Prostate gland (tissue), 2 donors: ENCODE measurements around the gene ACBD3. TPM values are rescaled to one million over a fixed set of nuclear protein-coding genes. Genes with fewer than 3 reads are reported as not detected.

Source experiments
- DNase-seq: peaks from one replicate; pipeline ENCODE4 v3.0.0-alpha.2; 2019; ENCODE audit warnings: low spot score
- H3K27ac ChIP-seq, 2 donors: fragments of 200-600 bp; sonication (generic); 2 replicates each; pipeline ENCODE4 v1.5.1; 2017 to 2019
- H3K27me3 ChIP-seq: fragments of 200-600 bp; sonication (generic); replicated peaks from 2 replicates; pipeline ENCODE4 v1.5.1; 2019; ENCODE audit not compliant: insufficient read depth
- H3K36me3 ChIP-seq, 2 donors: fragments of 200-600 bp; sonication (generic); 1 replicate in 1 of 2; 2 replicates in 1 of 2; pipeline versions ENCODE4 v1.5.1 to v1.8.1; 2017 to 2019
- H3K4me1 ChIP-seq: fragments of 200-600 bp; sonication (generic); replicated peaks from 2 replicates; pipeline ENCODE4 v1.5.1; 2019
- H3K4me3 ChIP-seq, 2 donors: fragments of 200-600 bp; sonication (generic); 2 replicates each; pipeline ENCODE4 v1.5.1; 2017 to 2019
- H3K9me3 ChIP-seq: fragments of 200-600 bp; sonication (generic); 2 replicates; pipeline ENCODE4 v1.5.1; 2017
- CTCF ChIP-seq, 4 experiments: fragments of 200-600 bp in 2 of 4; fragments of 450-650 bp in 2 of 4; sonication (generic) in 2 of 4; IDR thresholded peaks; 1 replicate in 3 of 4; 2 replicates in 1 of 4; pipeline ENCODE4 v1.5.1; 2016 to 2019; ENCODE audit warnings: antibody characterized with exemption in 4 of 4, mild to moderate bottlenecking in 2 of 4, moderate library complexity in 2 of 4
- POLR2A ChIP-seq: fragments of 450-650 bp; IDR thresholded peaks from one replicate; pipeline ENCODE4 v1.6.1; 2016; ENCODE audit warnings: antibody characterized with exemption, mild to moderate bottlenecking
- POLR2AphosphoS5 ChIP-seq: sonication (generic); formaldehyde crosslinking; IDR thresholded peaks from one replicate; pipeline ENCODE4 v1.6.1; 2017; ENCODE audit warnings: antibody characterized with exemption
- WGBS: methylation state at CpG from one replicate; pipeline ENCODE4 v1.1.5; 2018; 5-methylcytosine and 5-hydroxymethylcytosine counted together
- intact Hi-C: fragments of 100-400 bp; cut with DNase I; formaldehyde crosslinking; loops from one replicate; pipeline ENCODE4 v1.14.2; 2022
- total RNA-seq, 2 donors: library from RNA; depleted of rRNA; stranded (reverse); fragments of >200 nt; gene quantifications; one replicate each; pipeline ENCODE4 v1.1.0, GENCODE V29; 2016

ACBD3 gene
- total RNA-seq, 2 donors from 2014 or later: 42.0 to 46.7 TPM

GRCh38 chr1:226129230-226129629 lies 57.3 kb downstream of the ACBD3 start:
- TF ChIP-seq CTCF (IDR thresholded peaks at IDR 0.05) (no peak), POLR2AphosphoS5 (no peak), POLR2A (no peak)
- DNase-seq: no peak
- no peak overlapping the region for H3K27ac ChIP-seq
- H3K4me3 ChIP-seq: no peak overlapping the region
- WGBS: 97% methylated on average over 2 of the region's 2 CpGs
- H3K27me3 ChIP-seq: no peaks in the 10 kb centered on the region
- peaks cover 11% of the 10 kb centered on the region for H3K4me1 ChIP-seq
- no peaks in the 10 kb centered on the region for H3K9me3 ChIP-seq
- H3K36me3 ChIP-seq: no peaks in the 10 kb centered on the region
- intact Hi-C loops: no loop called here

- H3K27me3 ChIP-seq: no peaks in the 10 kb centered on the region
- H3K4me3 ChIP-seq: no peak overlapping the region
- peak; percentile 56 for DNase-seq
- WGBS: 56% methylated on average over 8 of the region's 8 CpGs
- intact Hi-C loops: no loop called here
- peaks cover 9% of the 10 kb centered on the region for H3K4me1 ChIP-seq
- peak overlapping the region; percentile 77 to 78 for H3K27ac ChIP-seq
- H3K36me3 ChIP-seq: no peaks in the 10 kb centered on the region
- H3K9me3 ChIP-seq: no peaks in the 10 kb centered on the region
- no peak for TF ChIP-seq POLR2A
- TF ChIP-seq CTCF (IDR thresholded peaks at IDR 0.05): no peak
- no peak for TF ChIP-seq POLR2AphosphoS5
Measured at GRCh38 chr1:226128487-226129075, 58.0 kb downstream of the ACBD3 start.

GRCh38 chr1:226126824-226127569 lies 59.5 kb downstream of the ACBD3 start:
- peak; percentile 7 for TF ChIP-seq POLR2AphosphoS5
- no peak for TF ChIP-seq POLR2A
- no peak for TF ChIP-seq CTCF (IDR thresholded peaks at IDR 0.05)
- no peaks in the 10 kb centered on the region for H3K4me1 ChIP-seq
- H3K9me3 ChIP-seq: no peaks in the 10 kb centered on the region
- peak overlapping the region; percentile 77 to 78 for H3K27ac ChIP-seq
- peak; percentile 64 for DNase-seq
- intact Hi-C loops: no loop called here
- no peak overlapping the region for H3K4me3 ChIP-seq
- no peaks in the 10 kb centered on the region for H3K36me3 ChIP-seq
- no peaks in the 10 kb centered on the region for H3K27me3 ChIP-seq
- 57% methylated on average over 31 of the region's 31 CpGs for WGBS

GRCh38 chr1:226125831-226126230 lies 60.7 kb downstream of the ACBD3 start:
- H3K27me3 ChIP-seq: no peaks in the 10 kb centered on the region
- no peak overlapping the region for H3K4me3 ChIP-seq
- no peak for TF ChIP-seq POLR2AphosphoS5
- TF ChIP-seq POLR2A: no peak
- TF ChIP-seq CTCF (IDR thresholded peaks at IDR 0.05): no peak
- no peaks in the 10 kb centered on the region for H3K36me3 ChIP-seq
- no peak overlapping the region for H3K27ac ChIP-seq
- no peak for DNase-seq
- no peaks in the 10 kb centered on the region for H3K4me1 ChIP-seq
- H3K9me3 ChIP-seq: no peaks in the 10 kb centered on the region
- intact Hi-C loops: loop anchor here (2.0 kb wide), 1 partner anchor 73 kb away; no protein-coding TSS in a partner anchor
- WGBS: 97% methylated on average over 10 of the region's 10 CpGs
